Glomerular endothelial cell (primary cell): ENCODE data around the gene HOXC10. TPM values are rescaled to one million over a fixed set of nuclear protein-coding genes. Genes with fewer than 3 reads are reported as not detected.

Source experiments
- DNase-seq: peaks from one replicate; pipeline ENCODE4 v3.0.0-alpha.2; 2011; ENCODE audit warnings: low read depth, low spot score; ENCODE audit errors: extremely low read depth
- total RNA-seq: library from RNA; depleted of rRNA; stranded (reverse); fragments of >200 nt; gene quantifications from 2 replicates; pipeline ENCODE4 v1.2.3, GENCODE V29; 2015

The HOXC10 gene
- total RNA-seq: 1.2 and 6.1 TPM in 2 replicates

- DNase-seq: peak; percentile 45
Observed at GRCh38 chr12:53984901-53985691, at the start of gene HOXC10. Gene HOXC10 (plus strand): TSS chr12:53985146. CDS start chr12:53985260, 114 bp downstream.

DNA sequence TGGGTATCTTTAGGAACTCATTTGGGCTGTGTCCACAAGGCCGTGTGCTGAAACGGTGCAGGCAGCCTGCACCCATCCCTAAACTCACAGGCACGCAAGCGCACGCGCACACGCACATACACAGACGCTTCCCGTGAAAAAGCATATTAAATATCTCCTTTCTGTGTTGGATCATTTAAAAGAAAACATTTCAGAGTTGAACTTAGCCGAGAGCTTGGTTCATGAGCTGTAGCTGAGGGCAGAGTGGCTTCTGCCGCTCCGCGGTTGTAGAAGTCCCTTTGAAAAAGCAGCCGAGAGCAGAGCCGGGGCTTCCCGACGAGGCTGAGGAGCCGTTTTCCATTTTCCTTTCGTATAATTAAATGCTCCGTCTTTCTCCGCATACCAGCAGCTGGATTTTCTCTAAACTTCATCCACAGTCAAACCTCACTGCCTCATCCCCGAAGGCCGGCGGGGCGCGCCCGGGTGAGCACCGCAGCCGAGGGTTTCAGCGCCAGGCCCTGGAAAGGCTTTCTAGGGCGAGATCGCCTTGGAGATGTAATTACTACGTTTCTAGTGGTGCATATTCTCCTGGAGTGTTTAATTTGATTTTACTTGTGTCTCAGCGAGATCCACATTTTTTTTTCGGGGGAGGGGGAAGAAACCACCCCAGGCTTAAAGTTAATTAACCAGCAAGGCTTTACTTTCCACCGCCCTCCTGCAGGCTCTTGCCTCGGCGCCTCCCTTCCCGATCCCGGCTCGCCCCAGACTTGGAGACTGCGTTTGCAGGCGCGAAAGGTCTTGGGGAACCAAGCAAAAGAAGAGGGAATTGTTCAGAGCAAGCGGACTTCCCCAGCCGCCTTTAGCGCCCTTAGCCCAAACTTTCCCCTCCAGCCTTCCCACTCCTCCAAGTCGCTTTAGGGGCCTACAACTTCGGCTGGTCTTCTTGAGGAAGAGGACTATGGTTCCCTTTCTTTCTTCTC is 49.3 kb upstream of the HOXC10 start:
- DNase-seq: no peak

GRCh38 chr12:53937099-53937498 is 47.8 kb upstream of the HOXC10 start:
- DNase-seq: no peak

DNA sequence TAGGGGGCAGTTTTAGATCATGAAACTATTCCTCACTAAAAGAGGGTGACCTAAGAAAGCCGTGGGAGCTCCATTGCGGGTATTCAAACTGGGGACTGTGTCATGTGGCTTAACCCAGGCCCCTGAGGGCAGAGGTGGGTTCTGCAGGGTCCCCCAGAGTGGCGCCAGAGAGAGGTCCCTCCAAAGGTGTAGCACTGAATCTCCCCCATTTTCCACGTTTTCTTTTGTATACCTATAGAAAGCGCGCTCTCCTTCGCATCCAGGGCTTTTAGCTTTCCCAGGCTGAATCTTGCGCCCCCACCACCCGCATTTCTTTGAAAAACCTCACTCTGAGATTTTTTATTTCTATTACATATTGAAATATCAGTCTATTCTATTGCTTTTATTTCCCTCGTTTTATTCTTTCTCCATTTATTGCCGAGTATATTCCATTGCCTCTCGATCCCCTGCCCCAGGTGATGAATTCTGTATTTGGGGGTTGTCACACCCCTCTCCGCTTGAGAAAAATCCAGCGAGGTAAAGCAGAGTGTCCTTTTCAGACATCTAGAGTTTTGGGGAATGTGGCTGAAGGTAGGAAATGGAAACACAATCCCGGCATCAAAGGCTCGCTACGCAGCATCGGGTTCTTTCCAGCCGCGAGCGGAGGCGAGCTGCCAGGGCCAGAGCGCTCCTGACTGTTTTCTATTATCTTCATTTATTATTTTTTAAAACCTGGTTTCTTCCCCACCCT is 47.2 kb upstream of the HOXC10 start:
- DNase-seq: no peak

- no peak for DNase-seq
Observed at GRCh38 chr12:53938326-53939140, 46.4 kb upstream of the HOXC10 start, which contains the start of gene HOXC13. Gene HOXC13 (plus strand): TSS chr12:53938831. CDS start chr12:53938907, 76 bp downstream.

GRCh38 chr12:53939141-53940108 is 45.5 kb upstream of the HOXC10 start:
- no peak for DNase-seq

GRCh38 chr12:53940443-53941014 is 44.4 kb upstream of the HOXC10 start:
- no peak for DNase-seq

DNA sequence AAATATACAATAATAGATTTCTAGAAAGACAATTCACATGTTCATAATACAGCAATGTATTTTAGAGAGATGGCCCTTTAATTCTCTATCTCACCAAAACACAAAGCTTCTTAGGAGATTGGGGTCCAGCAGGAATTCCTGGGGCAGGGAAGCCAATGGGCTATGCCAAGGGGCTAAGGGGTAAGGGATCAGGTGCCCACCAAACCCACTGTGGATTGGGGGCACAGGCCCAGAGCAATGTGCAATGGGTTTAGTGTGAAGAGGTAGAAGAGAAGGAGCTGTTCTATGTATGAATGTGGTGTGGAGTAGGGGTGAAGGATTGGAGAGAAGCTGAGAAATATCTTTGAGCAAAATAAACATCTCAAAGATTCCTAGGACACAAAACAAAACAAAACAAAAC is 43.8 kb upstream of the HOXC10 start:
- DNase-seq: no peak

DNA sequence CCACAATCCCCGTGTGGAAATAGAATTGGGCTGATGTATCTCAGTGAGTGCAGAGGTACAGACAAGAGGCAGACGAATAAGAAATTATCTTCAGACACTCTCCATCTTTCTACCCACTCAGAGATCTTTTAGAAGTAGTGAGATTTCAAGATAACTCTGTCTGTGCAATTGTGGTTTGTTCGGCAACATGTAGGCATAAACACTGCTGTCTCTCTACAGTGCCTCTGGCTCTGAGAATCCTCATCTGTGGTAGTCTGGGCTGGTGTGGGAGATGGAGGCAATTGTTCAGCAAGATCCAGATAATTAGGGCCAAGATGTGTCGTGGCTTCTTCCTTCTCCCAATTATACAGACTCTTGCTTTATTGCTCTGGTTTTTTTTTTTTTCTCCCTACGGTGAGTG is 43.2 kb upstream of the HOXC10 start:
- no peak for DNase-seq

DNA sequence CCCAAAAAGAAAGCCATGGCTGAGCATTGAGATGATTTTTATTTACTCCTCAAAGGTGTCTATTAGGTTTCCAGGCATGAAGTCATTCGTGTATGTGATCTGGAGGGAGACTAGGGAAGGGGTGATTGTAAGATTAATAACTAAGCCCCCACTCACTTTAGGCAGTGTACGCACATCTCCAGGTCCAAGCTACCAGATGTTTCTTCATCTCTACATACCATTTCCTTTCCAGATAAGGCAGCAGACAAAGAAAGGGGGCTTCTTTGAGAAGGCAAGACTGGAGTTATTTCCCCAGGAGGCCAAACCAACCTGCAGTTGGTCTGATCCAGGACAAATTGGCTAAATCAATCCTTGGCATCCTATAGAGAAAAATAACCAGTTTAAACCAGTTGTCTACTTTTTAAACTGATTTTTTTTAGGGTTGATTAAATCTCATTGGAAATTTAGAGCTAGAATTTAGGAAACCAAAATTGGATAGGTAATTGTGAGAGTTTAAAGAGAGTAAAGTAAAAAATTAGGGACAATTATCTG is 42.4 kb upstream of the HOXC10 start:
- no peak for DNase-seq

GRCh38 chr12:53944209-53944608 is 40.7 kb upstream of the HOXC10 start:
- no peak for DNase-seq

- DNase-seq: no peak
Observed at GRCh38 chr12:53944907-53945847, 39.8 kb upstream of the HOXC10 start.

DNA sequence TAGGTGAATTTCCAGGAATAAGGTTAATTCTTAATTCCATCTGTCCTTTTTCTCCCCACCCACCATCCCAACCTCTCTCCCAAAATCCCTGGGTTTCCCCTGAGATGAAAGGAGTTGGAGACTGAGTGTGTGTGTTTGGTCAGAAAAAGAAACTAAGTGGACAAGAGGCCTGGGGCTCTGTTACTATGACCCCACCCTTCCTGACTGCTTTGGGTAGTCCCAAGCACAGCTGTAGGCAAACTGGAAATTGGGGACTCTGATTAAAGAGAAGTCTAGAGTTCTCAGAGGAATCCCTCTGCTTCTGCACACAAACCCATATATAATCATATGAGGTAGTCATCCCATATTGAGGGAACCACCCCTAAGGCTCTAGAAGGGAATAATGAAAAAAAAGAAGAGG is 37.2 kb upstream of the HOXC10 start:
- DNase-seq: no peak

DNA sequence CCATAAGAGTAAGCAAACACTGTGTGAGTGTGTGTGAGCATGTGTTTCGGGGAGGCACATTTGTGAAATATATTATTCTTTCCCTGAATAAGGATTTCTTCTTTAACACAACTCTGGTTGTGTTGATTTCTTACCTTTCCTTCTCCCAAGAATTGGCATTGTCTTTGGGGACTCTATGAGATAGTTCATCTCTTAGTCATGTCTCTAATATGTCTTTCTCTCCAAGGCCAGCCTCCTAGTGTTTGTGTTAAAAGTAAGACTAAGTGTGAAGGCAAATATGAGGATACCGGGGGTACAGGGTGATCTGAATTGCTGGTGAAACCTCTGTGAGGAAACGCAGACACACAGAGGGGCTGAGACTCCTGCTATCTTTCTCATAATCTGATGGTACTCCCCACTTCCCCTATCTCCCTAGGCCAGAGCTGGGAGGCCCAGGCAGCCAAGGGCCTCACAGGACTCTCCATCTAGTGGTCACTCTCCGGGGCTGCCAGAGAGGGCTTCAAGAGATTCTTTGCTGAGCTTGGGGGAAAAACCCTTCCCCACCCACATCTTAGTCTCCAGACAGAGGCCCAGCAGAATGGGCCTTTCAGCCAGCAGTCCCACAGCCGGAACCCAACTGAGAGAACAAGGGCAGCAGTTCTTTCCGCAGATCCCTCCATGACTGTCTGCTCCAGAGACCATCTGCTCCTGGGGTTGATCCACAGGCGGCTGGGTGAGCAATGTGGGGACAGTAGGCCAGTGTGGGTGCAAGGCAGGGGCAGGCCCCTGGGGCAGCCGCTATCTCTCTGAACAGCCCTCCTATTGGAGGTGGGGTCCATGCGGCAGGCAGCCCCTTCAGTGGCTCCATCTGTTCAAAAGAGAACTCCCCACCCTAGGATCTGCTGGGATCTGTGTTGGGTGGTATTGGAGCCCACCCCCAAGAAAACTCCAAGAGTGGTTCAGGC is 36.0 kb upstream of the HOXC10 start:
- no peak for DNase-seq

DNA sequence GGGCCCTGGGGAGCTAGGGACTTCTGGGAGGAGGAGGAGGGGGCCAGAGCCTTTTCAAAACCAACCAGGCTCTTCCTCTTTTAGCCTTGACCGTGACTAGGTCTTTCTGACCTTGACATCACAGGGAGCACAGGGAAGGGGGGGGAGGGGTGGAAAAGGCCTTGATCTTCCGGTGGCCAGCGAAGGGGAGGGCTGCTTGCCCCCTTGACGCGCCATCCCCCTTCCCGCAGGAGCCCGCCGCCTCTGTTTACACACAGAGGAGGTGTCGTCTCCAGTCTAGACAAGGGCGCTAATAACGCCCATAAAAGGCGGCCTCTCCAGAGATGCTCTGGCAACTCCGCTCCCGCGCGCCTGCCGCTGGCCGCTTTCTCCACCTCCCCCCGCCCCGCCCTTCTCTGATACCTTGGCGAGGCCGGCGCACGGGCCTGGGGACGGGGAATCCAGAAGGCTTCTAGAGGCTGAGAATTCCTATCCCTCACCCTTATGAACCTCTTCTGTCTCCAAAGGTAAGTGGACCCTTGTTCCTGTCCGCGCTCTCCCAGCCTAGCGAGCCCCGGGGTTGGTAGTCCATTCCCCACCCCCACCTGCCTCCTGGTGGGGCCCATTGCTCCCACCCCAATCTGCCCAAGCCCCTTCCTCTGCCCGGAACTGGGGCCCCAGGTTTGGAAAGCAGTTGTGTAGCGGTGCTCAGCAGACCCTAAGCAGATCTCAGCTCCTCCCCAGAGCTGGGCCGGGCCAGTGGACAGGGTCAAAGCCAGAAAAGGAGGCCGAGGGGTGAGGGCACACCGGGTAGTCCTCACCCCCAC is 35.1 kb upstream of the HOXC10 start:
- DNase-seq: no peak
